ENCODE data around the gene B4GALT3.

B4GALT3 gene

DNA sequence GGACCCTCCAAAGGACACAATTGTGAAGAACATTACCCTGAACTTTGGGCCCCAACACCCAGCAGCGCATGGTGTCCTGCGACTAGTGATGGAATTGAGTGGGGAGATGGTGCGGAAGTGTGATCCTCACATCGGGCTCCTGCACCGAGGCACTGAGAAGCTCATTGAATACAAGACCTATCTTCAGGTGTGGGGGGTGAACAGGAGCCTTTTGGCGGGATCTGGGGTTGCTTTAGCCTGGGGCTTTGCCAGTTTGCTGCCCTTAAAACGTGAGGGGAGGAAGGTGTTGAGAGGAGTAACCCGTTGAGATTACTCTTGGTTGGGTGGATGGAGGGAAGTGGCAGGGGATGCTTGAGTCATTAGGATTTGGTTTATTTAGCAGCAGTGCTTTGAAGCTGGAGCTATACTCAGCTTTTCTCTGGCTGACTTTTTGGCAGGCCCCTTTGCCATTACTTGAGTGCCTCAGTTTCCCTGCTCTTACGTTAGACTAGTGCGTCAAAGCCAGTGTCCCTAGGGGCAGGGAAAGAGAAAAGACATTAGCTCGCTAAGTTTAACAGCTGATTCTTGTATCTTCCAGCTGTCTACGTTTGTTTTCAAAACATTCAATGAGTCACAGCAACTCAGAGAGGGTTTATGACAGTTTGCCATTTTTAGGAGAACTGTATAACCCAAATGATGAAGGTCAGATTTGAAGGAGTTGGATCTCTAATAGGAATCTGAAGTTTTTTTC lies 29.3 kb upstream of the B4GALT3 start:
- ATAC-seq (no peak), DNase-seq (no peak)

DNA sequence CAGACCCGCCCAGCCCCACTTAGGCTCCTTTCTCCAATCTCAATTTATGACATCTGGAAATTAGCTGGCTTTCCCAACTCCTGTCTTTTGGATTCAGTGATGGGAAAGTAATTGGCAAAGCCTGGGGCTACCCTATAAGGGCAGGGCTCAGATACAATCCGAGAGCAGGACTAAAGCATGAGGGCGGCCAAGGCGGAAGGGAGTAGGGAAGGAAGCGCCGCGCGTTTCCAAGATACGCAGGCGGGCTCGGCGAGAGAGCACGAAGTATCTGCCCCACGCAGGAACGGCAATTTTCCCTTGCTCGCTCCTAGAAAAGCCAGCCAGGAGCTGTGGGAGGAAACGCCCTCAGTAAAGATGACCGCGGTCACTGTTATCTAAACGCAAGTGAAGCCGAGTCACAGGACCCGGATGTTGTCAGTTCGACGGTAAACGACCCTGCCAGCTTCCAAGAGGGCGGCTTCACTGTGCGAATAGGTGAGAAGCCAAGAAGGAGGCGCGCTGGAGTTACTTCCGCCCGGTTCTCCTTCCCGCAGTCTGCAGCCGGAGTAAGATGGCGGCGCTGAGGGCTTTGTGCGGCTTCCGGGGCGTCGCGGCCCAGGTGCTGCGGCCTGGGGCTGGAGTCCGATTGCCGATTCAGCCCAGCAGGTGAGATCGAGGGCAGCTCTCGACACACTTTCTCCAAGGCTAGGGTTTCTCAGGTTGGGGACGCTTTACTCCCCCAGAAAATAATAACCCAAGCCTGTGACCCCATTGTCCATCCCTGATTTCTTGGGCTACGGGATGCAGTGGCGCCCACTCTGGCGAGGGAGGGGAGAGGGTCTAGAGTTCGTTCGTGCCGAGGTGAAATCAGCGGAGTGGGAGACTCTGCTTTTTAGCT lies 24.8 kb upstream of the B4GALT3 start, which contains the start of gene NDUFS2:
Gene NDUFS2 (plus strand): TSS at position 532 of the 877 bp plus-strand sequence. CDS start 19 bp downstream, at position 551.
- DNase-seq (peak; percentile 93), ATAC-seq (peak; percentile 98)

DNA sequence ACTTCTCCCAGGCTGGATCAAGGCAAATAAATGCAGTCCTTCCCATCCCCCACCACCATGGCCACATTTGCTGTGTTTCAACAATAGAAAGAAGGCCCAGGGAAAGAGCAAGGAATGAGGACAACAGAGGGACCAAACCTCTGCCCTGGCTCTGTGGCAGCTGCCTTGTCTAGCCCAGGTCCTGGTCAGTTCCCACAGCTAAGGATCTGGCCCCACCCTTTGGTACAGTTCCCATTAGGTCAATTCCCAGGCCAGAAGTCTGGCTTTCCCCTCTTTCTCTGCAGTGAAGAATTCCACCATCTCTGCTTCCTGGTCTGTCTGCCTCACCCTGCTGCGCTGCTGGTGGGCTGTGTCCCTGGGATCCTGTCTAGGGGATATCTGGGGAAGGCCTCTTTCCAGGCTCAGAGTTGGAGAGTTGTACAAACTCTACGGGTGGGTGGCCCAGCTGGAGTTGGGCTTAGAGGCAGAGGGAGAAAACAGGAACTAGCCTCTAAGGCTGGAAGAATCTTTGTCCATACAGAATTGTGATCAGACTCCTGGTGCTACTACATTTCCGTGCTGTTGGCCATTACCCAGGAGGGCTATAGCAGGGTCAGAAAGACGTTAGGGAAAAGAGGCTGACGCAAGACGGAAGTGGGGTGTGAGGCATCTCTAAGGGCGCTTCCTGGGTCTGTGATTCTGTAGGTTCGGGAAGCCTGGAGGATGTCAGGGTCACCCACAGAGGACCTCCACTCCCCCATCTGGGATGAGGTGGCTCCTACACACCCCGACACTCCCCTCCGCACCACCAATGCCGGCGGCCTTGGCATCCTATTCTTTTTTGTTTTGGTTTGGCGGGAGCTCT lies 23.9 kb upstream of the B4GALT3 start:
- no peak for DNase-seq
- no peak for ATAC-seq

DNA sequence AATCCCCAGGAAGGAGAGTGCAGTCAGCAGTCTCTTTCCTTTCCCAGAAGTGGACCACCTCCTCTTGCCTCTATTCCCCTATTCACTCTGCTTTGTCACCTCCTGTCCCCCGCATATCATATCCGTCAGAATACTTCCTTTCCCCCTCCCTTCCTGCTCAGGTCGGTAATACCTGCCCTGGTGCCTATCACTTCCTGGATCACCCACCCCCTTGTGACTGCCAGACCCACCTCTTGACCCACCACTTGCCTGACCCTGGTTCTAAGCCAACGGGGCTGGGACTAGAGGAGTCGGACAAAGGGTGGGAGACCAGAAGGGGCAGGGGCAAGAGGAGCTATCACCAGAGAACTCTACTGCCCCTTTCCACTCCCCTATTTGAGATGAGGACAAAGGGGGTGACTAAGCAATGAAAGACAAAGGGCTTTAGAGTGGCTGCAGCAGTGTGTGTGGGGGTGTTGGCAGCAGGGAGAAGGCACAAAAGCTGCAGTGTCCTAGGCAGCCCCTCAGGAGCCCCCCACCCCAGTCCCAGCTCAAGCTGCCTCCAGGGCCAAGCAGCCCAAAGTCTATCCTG lies 23.2 kb upstream of the B4GALT3 start:
- DNase-seq (no peak), ATAC-seq (no peak)

DNA sequence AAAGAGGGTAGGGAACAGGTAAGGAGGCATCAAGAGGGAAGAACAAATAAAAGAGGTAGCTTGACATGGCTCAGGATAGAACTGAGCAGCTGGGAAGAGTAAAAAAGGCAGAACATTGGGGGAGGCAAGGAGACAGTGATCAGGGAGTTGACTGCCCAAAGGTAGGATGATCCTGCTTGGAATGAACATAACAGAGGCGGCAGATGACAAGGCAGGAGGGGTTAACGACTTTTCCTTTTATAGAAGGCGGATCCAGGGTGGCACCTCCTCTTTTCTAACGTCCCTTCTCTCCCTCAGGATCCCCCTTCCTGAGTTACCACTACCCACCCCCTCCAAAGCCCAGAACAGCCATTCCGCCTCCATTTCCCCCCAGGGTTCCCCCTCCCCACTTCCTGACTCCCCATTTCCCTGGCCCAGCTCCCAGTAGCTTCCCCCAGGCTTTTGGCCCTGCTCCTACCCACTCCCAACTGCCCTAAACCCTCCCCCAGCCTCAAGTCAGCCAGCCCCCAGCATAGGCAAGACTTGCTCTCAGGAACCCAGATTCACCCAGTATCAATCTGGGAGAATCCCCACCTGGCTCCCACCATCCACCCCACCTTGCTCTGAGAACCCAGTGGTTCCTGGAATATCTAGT lies 22.3 kb upstream of the B4GALT3 start:
- ATAC-seq (no peak), DNase-seq (no peak)

DNA sequence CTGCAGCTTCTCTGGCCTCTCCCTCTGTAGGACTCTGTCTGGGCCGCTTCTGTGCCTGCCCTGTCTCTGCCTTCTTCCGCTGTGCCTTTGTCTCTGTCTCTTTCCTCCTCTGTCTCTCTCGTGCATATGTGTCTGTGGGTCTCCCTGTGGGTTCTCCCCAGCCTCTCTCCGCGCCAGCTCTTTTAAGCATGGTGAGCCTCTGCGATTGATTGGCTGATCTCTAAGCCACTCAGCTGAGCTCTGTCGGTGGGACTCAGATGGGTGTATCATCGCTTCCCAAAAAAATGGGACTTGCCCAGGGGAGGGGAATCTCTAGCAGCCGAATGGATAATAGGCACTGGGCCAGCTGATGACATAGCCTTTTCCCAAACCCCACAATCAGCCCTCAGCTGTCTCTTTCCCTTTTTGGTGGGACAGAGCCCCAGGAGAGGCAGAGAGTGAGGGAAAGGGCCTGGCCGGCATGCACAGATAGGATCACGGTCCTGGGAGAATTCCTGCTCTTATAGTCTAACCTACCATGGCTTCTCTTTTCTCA lies 21.7 kb upstream of the B4GALT3 start, which contains the start of gene ADAMTS4:
Gene ADAMTS4 (minus strand): TSS at position 158 of the 535 bp plus-strand sequence. CDS start 427 bp downstream, outside the sequence.
- ATAC-seq = no peak

DNA sequence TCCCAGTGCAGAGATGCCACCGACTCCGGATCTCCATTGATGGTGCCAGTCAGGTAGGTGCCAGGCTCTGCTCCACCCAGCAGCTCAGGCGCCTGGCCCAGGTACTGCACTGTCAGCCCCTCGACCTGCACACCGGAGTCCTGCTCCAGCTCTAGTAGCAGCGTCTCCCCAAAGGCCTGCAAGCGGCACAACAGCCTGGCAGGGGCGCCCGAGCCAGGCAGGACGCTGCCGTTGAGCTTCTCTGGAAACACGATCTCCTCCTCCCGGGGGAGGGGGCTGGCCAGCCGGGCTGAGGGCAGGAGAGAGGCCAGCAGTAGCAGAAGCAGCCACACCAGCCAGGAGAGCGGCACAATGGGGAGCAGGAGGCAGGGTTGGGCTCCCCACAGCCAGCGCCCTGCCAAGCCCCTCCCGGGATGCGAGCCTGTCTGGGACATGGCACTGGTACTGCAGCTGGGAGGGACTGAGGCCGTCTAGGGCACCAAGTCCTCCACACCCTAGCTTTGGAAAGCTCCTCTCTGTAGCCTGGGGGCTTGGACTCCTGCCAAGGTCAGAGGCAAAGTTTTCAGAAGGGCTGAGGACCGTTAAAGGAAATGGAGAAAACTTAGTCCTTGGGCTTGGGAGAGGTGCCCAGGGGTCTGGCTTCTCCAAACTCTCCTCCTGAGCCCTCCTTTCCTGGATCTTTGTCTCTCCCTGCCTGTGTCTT lies 21.0 kb upstream of the B4GALT3 start:
- no peak for DNase-seq

More for the DNA sequence above, 21.7 kb upstream of the B4GALT3 start, which contains the start of gene ADAMTS4:
- DNase-seq = no peak

DNA sequence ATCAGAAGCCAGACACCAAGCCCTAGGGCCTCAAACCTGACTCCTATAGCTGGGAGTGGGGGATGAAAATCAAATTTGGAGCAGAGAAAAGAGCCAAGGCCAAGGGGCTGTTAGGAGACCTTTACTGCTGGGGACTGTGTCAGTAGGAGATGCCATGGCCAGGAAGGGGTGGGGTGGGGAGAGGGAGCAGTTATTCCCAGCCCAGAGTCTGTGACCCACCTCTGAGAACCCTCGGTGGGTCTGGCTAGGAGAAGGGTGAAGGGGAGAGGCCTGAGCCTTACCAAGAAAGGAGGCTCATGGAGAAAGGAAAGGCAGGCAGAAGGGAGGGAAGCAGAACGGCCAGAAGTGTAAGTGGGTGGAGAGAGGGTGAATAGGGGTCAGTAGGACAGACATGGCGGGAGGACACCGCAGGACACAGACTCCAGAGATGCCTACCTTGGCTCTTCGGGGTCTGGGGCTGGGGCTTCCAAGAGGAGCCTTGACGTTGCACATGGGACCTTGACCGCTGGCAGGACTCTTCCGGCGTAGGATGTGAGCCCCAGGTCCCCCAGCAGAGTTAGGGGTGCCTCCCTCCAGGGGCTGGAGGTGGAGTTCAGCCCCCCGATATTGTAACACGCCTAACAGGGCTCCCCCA lies 20.4 kb upstream of the B4GALT3 start:
- no peak for DNase-seq
- ATAC-seq = no peak

More for the DNA sequence above, 21.0 kb upstream of the B4GALT3 start:
- no peak for ATAC-seq

DNA sequence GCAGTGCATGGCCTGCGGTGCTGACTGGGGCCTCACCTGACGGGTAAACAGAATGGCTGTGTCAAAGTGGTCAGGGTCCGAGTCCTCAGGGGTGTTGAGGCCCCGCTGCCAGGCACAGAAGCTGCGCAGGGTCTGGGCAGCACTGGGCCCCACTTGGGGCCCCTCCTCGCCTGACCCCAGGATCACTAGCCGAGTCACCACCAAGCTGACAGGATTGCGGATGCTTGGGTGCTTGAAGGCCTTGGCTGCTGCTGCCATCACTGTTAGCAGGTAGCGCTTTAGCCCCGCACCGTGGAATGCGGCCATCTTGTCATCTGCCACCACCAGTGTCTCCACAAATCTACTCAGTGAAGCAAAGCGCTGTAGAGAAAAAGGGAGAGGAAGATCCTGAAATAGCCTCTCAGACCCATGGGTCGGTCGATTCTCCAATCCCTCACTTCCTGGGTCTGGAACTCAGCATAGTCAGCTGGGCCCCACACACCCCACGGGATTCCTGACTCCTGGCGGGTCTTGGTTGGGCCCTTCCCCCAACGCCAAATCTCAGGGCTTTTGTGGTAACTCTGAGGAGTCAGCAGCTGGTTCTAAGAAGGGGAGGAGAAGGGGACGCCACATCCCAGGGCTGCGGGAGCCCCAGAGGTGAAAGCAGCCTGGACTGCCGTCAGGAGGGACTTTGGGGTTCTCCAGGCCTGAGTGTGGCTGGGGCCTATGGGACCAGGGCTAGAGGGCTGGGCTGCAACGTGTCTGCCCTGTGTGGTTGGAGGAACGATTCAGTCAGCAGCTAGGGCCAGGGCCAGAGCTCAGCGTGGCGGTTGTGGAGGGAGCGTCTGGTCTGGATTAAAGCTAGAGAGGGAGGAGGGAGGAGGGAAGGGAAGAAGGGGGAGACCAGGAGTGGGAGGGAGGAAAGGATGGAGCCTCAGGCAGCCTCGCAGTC lies 19.5 kb upstream of the B4GALT3 start:
- no peak for DNase-seq

DNA sequence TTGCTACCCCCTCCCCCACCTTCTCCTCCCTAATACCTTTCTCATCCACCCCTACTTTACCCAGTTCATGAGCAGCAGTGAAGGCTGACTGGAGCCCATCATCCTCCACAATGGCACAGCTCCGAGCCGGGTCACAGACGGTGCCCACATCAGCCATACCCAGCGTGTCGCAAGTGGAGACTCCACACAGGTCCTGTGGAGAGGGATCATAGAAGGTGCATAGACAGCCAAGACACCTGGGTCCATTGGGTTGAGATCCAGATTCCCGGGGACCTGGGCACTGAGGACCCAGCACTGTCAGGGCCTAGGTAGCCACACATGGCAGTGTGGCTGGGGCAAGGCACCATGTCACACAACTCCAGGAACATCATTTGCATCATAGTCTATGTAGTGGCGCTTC lies 18.8 kb upstream of the B4GALT3 start:
- ATAC-seq (no peak), DNase-seq (no peak)

More for the DNA sequence above, 19.5 kb upstream of the B4GALT3 start:
- no peak for ATAC-seq

DNA sequence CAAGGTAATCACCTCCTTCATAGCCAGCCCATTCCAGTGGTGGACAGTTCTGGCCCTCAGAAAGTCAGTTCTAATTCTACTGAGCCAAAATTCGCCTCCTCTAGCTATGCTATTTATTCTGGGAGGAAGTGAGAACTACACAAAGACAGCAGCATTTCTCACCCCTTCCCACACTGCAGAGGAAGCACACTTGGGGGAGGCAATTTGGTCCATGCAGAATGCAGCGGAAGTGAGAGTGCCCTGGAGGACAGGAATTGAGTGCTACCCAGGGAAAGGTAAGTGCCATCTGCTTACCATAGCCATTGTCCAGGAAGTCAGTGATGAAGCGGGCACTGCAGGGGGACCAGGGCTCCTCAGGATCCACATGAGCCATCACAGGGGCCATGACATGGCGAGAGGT lies 17.9 kb upstream of the B4GALT3 start:
- DNase-seq = no peak
- no peak for ATAC-seq

DNA sequence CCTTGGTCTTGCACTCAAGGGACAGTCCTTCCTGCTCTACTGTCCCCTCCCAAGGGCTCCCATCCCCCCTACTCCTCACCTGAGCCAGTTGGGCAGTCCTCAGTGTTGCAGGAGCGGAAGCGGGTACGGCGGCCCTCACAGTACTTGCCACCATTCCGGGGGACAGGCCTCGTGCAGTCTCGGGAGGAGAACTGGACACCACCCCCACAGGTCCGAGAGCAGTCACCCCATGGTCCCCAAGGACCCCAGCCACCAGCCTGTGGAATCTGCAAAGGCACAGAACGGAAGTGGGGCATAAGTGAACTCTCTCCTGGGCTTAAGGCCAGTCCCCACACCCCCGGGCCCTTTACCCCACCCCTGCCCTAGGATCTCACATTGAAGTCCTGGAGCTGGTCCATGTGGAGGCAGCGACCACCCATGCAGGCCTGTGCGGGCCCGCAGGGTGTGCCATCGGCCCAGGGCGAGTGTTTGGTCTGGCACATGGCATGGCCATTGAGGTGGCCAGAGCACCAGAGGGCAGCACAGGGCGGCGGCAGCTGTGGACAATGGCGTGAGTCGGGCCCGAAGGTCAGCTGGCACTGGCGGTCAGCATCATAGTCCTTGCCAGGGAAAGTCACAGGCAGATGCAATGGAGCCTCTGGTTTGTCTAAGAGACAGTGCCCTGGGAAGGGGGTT lies 16.4 kb upstream of the B4GALT3 start:
- no peak for DNase-seq
- no peak for ATAC-seq

DNA sequence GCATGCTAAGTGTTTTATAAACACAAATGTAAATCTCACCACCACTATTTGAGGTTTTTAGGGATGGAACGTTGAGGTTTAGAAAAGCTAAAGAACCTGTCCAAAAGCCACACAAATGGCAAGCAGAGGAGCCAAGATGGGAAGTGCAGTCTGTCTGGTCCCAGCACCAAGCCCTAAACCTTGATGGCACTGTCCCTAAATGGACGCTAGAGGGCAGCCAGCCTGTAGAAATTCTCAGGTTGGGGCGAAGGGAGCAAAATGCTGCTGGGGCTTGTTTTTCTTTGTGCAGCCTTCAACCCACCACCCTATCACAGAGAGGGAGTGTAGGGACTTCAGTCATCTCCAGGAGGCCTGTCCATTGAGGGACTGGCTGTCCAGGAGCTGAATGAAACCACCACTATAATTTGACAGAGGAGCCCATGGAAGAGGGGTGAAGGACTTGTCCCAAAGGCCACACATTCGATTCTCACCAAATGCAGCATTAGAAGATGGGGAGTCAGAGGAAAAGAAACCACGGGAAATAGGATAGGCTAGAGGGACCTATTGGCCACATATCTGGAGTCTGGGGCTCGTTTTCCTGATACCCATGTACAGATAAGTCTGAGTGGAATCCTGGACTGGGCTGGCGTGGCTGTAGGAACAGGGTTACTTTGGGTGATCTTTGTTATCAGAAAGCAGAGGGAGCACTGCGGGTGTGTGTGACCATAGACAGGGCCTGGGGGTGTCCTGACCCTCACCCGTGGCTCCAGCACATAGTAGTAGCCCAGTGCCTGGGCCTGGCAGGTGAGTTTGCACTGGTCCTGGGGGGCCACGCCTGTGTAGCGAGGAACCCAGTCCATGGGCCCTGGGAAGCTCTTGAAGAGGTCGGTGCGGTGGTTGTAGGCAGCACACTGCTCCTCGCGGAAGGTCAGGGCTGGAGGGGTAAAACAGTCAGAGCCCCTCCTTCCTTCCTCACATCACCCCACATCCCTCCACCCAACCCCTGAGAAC lies 15.5 kb upstream of the B4GALT3 start:
- DNase-seq = peak; percentile 67
- peak; percentile 82 for ATAC-seq

DNA sequence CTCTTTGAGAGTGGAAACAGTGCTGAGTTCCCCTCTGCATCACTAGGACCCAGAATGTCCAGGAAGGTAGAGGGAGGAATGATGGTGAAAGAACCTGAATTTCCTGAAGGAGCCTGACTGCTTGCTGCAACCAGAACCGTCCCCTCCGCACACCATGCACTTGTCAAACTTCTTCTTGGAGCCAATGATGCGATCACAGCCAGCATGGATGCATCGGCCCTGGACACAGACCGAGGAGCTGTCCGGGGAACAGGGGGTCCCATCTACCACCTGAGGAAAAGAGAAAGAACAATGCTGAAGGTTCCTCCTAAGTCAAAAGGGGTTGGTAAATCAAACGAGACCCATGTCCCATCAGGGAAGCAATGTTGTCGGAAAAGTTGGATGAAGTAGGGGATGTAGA lies 14.7 kb upstream of the B4GALT3 start:
- DNase-seq (no peak), ATAC-seq (no peak)

DNA sequence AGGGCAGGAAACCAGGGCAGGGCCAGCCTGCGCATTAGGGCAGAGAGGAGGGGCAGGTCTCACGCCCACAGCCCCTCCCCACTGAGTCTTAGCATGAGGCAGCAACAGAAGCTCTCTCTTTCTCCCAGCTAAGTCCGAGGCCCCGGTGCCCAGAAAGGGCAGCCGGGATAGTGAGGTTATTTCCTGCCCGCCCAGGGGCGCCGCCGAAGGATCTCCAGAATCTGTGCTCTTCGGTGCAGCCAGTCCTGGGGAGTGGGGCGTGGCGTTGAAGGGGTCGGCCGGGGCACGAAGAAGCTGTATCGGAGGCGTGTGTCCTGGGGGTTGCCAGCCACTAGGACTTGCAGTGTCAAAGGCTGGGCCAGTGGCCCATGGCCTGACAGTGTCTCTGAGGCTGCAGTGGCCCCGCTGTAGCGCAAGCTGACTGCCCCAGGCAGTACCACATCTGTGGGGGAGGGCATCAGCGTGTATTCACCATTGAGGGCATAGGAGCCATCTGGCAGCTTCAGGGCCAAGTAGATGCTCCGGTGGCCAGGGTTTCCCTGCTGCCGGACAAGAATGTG lies 13.7 kb upstream of the B4GALT3 start:
- ATAC-seq (no peak), DNase-seq (no peak)

DNA sequence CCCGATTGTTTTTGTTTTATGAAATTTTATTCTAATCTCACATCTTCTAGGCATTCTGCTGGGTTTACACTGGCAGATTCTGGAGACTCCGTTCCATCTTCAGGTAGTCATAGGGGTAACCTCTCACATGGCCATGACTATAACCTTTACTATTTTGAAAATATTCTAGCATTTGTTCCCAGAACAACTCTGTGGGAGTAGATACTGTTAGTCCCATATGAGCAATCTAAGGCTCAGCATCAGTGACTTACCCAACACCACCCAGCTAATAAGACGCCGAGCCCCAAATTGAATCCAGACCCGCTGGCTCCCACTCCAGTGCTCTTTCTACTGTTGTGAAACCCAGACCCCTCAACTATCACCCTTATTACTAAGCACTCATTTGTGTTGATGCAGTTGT lies 11.7 kb upstream of the B4GALT3 start:
- DNase-seq (no peak), ATAC-seq (no peak)

DNA sequence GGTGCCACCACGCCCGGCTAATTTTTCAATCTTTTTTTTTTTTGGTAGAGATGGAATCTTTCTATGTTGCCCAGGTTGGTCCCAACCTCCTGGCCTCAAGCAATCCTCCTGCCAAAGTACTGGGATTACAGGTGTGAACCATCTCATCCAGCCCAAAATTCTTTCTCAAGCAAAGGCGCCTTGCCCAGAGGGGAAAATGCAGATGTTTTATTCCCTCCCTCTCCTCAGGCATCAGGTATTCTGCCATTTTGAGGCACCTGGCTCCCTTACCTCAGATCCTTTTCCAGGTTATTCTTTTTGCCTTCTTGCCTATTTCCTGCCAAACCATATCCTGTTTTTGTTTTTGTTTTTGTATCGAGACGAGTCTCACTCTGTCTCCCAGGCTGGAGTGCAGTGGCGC lies 11.1 kb upstream of the B4GALT3 start:
- no peak for ATAC-seq

More for the DNA sequence above, 11.1 kb upstream of the B4GALT3 start:
- DNase-seq = no peak
